SK-N-SH treated with all-trans-retinoic acid at 6 μM for 48 hours (cell line): Measurements from ENCODE around the gene SFMBT2.

Experiments
- ARNTL ChIP-seq: fragments of 450-650 bp; formaldehyde crosslinking; IDR thresholded peaks from 2 replicates; pipeline ENCODE4 v1.5.0; 2020; ENCODE audit warnings: low read depth, mild to moderate bottlenecking, moderate library complexity, borderline replicate concordance
- CSDC2 ChIP-seq: fragments of 250-450 bp; sonication (Bioruptor Pico); IDR thresholded peaks from 2 replicates; pipeline ENCODE4 v1.5.0; 2020; ENCODE audit warnings: mild to moderate bottlenecking, moderate library complexity
- ESRRG ChIP-seq: fragments of 250-450 bp; sonication (Bioruptor Pico); IDR thresholded peaks from 2 replicates; pipeline ENCODE4 v1.6.1; 2021; ENCODE audit warnings: mild to moderate bottlenecking
- ISL1 ChIP-seq: fragments of 250-450 bp; sonication (Bioruptor Pico); IDR thresholded peaks from 2 replicates; pipeline ENCODE4 v2.1.2; 2022; ENCODE audit warnings: mild to moderate bottlenecking, moderate library complexity
- PPARA ChIP-seq: fragments of 250-450 bp; sonication (Bioruptor Pico); IDR thresholded peaks from 2 replicates; pipeline ENCODE4 v1.5.0; 2020; ENCODE audit warnings: mild to moderate bottlenecking, borderline replicate concordance
- TOX ChIP-seq: fragments of 250-450 bp; sonication (Bioruptor Pico); IDR thresholded peaks from 2 replicates; pipeline ENCODE4 v1.8.0; 2021; ENCODE audit warnings: mild to moderate bottlenecking, moderate library complexity, borderline replicate concordance
- ZNF70 ChIP-seq: fragments of 450-650 bp; formaldehyde crosslinking; IDR thresholded peaks from 2 replicates; pipeline ENCODE4 v1.5.0; 2020; ENCODE audit warnings: mild to moderate bottlenecking, moderate library complexity

GRCh38 chr10:7293378-7293920, 117.4 kb downstream of the SFMBT2 start:
- TF ChIP-seq ISL1 (CRISPR knock-in tag) (no peak), ARNTL (CRISPR knock-in tag) (no peak), ZNF70 (CRISPR knock-in tag) (no peak), ESRRG (CRISPR knock-in tag) (no peak), CSDC2 (CRISPR knock-in tag) (no peak), PPARA (no peak), TOX (CRISPR knock-in tag) (no peak)
